ENCODE measurements around the gene TIAL1. TPM values are rescaled to one million over a fixed set of nuclear protein-coding genes. Genes with fewer than 3 reads are reported as not detected.
"Not testable (repeated sequence)": the region's sequence is repeated elsewhere in the genome, so short reads cannot be mapped to it uniquely, and the experiment has no call there.

TIAL1 gene
- total RNA-seq, 1 experiment from 2014 or later: 46.6 TPM

GRCh38 chr10:119533473-119533872, 63.3 kb downstream of the TIAL1 start:
- Histone ChIP-seq H3K36me3 (ENCODE audit: low read depth, low read length) (no peaks in the 10 kb centered on the region), H3K27me3 (ENCODE audit: low read length) (no peaks in the 10 kb centered on the region), H3K27ac (ENCODE audit: low read length) (no peak overlapping the region), H2AFZ (ENCODE audit: low read length) (no peak overlapping the region), H3K9me2 (replicated peaks; ENCODE audit: low read length) (no peaks in the 10 kb centered on the region), H4K20me1 (ENCODE audit: low read length) (no peaks in the 10 kb centered on the region), H3K4me2 (ENCODE audit: low read length) (no peak overlapping the region), H3K4me3 (ENCODE audit: low read length) (no peak overlapping the region), H3K9ac (ENCODE audit: low read length) (no peak overlapping the region), H3F3A (ENCODE audit: low read length, unreplicated experiment) (no peaks in the 10 kb centered on the region), H3K9me3 (ENCODE audit: low read length) (no peaks in the 10 kb centered on the region), H3K79me2 (ENCODE audit: low read length) (peaks cover 71% of the 10 kb centered on the region), H3K4me1 (ENCODE audit: insufficient read depth, low read length) (peaks cover 4% of the 10 kb centered on the region)
- POLR2A ChIA-PET (ENCODE audit: unreplicated experiment): no interaction called here
- ATAC-seq (no peak), DNase-seq (no peak)
- intact Hi-C loops (cut with micrococcal nuclease): no loop called here
- CTCF ChIA-PET: no interaction called here
- no peak for TF ChIP-seq EZH2 (IDR thresholded peaks at IDR 0.05; ENCODE audit: low read length, unreplicated experiment)
- TF ChIP-seq EZH2phosphoT487 (IDR thresholded peaks at IDR 0.05; ENCODE audit: borderline replicate concordance, low read length): no peak
- no peak for TF ChIP-seq CTCF (conservative IDR thresholded peaks at IDR 0.05; ENCODE audit: low read depth, low read length)
- BruUV-seq (replicated peaks): no TSS peak

GRCh38 chr10:119532791-119533190, 64.0 kb downstream of the TIAL1 start:
- ATAC-seq; H2AFZ ChIP-seq (ENCODE audit: low read length); H3F3A ChIP-seq (ENCODE audit: low read length, unreplicated experiment); H3K4me1 ChIP-seq (ENCODE audit: insufficient read depth, low read length); H3K27ac ChIP-seq (ENCODE audit: low read length); POLR2A ChIA-PET (ENCODE audit: unreplicated experiment); H3K27me3 ChIP-seq (ENCODE audit: low read length); DNase-seq; H3K9me3 ChIP-seq (ENCODE audit: low read length); H3K4me2 ChIP-seq (ENCODE audit: low read length); BruUV-seq (replicated peaks); H3K36me3 ChIP-seq (ENCODE audit: low read depth, low read length); H3K4me3 ChIP-seq (ENCODE audit: low read length); intact Hi-C loops (cut with micrococcal nuclease); H4K20me1 ChIP-seq (ENCODE audit: low read length); H3K9ac ChIP-seq (ENCODE audit: low read length); CTCF ChIA-PET; H3K9me2 ChIP-seq (replicated peaks; ENCODE audit: low read length): not testable (repeated sequence)
- H3K79me2 ChIP-seq (ENCODE audit: low read length): peaks cover 70% of the 10 kb centered on the region

- H3K4me3 ChIP-seq (ENCODE audit: low read length); H3K9me2 ChIP-seq (replicated peaks; ENCODE audit: low read length); POLR2A ChIA-PET (ENCODE audit: unreplicated experiment); H2AFZ ChIP-seq (ENCODE audit: low read length); CTCF ChIA-PET; H3K4me1 ChIP-seq (ENCODE audit: insufficient read depth, low read length); H3K4me2 ChIP-seq (ENCODE audit: low read length); H3K27ac ChIP-seq (ENCODE audit: low read length); H3F3A ChIP-seq (ENCODE audit: low read length, unreplicated experiment); intact Hi-C loops (cut with micrococcal nuclease); H3K9me3 ChIP-seq (ENCODE audit: low read length); BruUV-seq (replicated peaks); H3K36me3 ChIP-seq (ENCODE audit: low read depth, low read length); ATAC-seq; H4K20me1 ChIP-seq (ENCODE audit: low read length); DNase-seq; H3K9ac ChIP-seq (ENCODE audit: low read length); H3K27me3 ChIP-seq (ENCODE audit: low read length): not testable (repeated sequence)
- peaks cover 70% of the 10 kb centered on the region for H3K79me2 ChIP-seq (ENCODE audit: low read length)
These were observed 64.5 kb downstream of the TIAL1 start for GRCh38 chr10:119532251-119532650.

- no peak overlapping the region for H3K27ac ChIP-seq (ENCODE audit: low read length)
- no peaks in the 10 kb centered on the region for H4K20me1 ChIP-seq (ENCODE audit: low read length)
- H3K4me3 ChIP-seq (ENCODE audit: low read length): no peak overlapping the region
- no peak for DNase-seq
- no peaks in the 10 kb centered on the region for H3F3A ChIP-seq (ENCODE audit: low read length, unreplicated experiment)
- no peak overlapping the region for H2AFZ ChIP-seq (ENCODE audit: low read length)
- POLR2A ChIA-PET (ENCODE audit: unreplicated experiment): interaction anchor here (0.7 kb wide), 1 partner anchor 9 kb away, joined by 4 read pairs; no protein-coding TSS in a partner anchor
- CTCF ChIA-PET: no interaction called here
- peaks cover 59% of the 10 kb centered on the region for H3K79me2 ChIP-seq (ENCODE audit: low read length)
- BruUV-seq (replicated peaks): no TSS peak
- H3K36me3 ChIP-seq (ENCODE audit: low read depth, low read length): no peaks in the 10 kb centered on the region
- no peak overlapping the region for H3K9ac ChIP-seq (ENCODE audit: low read length)
- H3K4me2 ChIP-seq (ENCODE audit: low read length): no peak overlapping the region
- H3K9me2 ChIP-seq (replicated peaks; ENCODE audit: low read length): no peaks in the 10 kb centered on the region
- H3K27me3 ChIP-seq (ENCODE audit: low read length): no peaks in the 10 kb centered on the region
- no peaks in the 10 kb centered on the region for H3K4me1 ChIP-seq (ENCODE audit: insufficient read depth, low read length)
- intact Hi-C loops (cut with micrococcal nuclease): no loop called here
- no peak for TF ChIP-seq CTCF (conservative IDR thresholded peaks at IDR 0.05; ENCODE audit: low read depth, low read length)
- no peak for TF ChIP-seq EZH2 (IDR thresholded peaks at IDR 0.05; ENCODE audit: low read length, unreplicated experiment)
- no peak for TF ChIP-seq EZH2phosphoT487 (IDR thresholded peaks at IDR 0.05; ENCODE audit: borderline replicate concordance, low read length)
- no peak for ATAC-seq
- no peaks in the 10 kb centered on the region for H3K9me3 ChIP-seq (ENCODE audit: low read length)
These were observed 65.7 kb downstream of the TIAL1 start for GRCh38 chr10:119531067-119531466.

- peaks cover 45% of the 10 kb centered on the region for H3K79me2 ChIP-seq (ENCODE audit: low read length)
- H3K9ac ChIP-seq (ENCODE audit: low read length); H3K9me2 ChIP-seq (replicated peaks; ENCODE audit: low read length); BruUV-seq (replicated peaks); H3K4me1 ChIP-seq (ENCODE audit: insufficient read depth, low read length); H3K27ac ChIP-seq (ENCODE audit: low read length); H3K36me3 ChIP-seq (ENCODE audit: low read depth, low read length); intact Hi-C loops (cut with micrococcal nuclease); H3K9me3 ChIP-seq (ENCODE audit: low read length); H2AFZ ChIP-seq (ENCODE audit: low read length); H4K20me1 ChIP-seq (ENCODE audit: low read length); POLR2A ChIA-PET (ENCODE audit: unreplicated experiment); CTCF ChIA-PET; H3F3A ChIP-seq (ENCODE audit: low read length, unreplicated experiment); H3K4me2 ChIP-seq (ENCODE audit: low read length); H3K4me3 ChIP-seq (ENCODE audit: low read length); H3K27me3 ChIP-seq (ENCODE audit: low read length): not testable (repeated sequence)
- DNase-seq: peak; percentile 57
- ATAC-seq: peak; percentile 56
These were observed 68.0 kb downstream of the TIAL1 start for GRCh38 chr10:119528663-119529237.
